HCT116 (cell line): ENCODE measurements around the gene A3GALT2.

ENCODE experiments used
- ELF1 ChIP-seq: IDR thresholded peaks from 2 replicates; pipeline ENCODE4 v1.6.1; 2012; ENCODE audit warnings: low read depth, borderline replicate concordance
- EZH2 ChIP-seq: fragments of 200-600 bp; sonication (generic); IDR thresholded peaks from 2 replicates; pipeline ENCODE4 v1.6.1; 2017; ENCODE audit warnings: antibody characterized with exemption, mixed run types
- POLR2A ChIP-seq: IDR thresholded peaks from 2 replicates; pipeline ENCODE4 v1.7.0; 2011; ENCODE audit warnings: borderline replicate concordance; ENCODE audit not compliant: insufficient read depth, insufficient read length; ENCODE audit errors: extremely low read depth
- POLR2AphosphoS5 ChIP-seq: IDR thresholded peaks from 2 replicates; pipeline ENCODE4 v1.6.1; 2011; ENCODE audit warnings: mild to moderate bottlenecking, low read depth, low read length, moderate library complexity
- RAD21 ChIP-seq: IDR thresholded peaks from 2 replicates; pipeline ENCODE4 v1.6.1; 2012; ENCODE audit warnings: low read depth, mild to moderate bottlenecking
- SIN3A ChIP-seq: IDR thresholded peaks from 2 replicates; pipeline ENCODE4 v1.6.1; 2012; ENCODE audit warnings: low read depth
- SRF ChIP-seq: IDR thresholded peaks from 2 replicates; pipeline ENCODE4 v1.6.1; 2012; ENCODE audit warnings: low read depth
- TCF7L2 ChIP-seq: IDR thresholded peaks from 2 replicates; pipeline ENCODE4 v1.7.0; 2011; ENCODE audit warnings: borderline replicate concordance, inconsistent platforms; ENCODE audit not compliant: insufficient read depth, insufficient read length; ENCODE audit errors: extremely low read depth
- ZNF274 ChIP-seq: fragments of 200-500 bp; sonication (Bioruptor generic); IDR thresholded peaks from 2 replicates; pipeline ENCODE4 v1.6.1; 2014; ENCODE audit warnings: mild to moderate bottlenecking, low read depth, low read length, inconsistent platforms
- TF ChIP-seq, protein P1 (sequence below), 3 experiments: fragments of 200-600 bp in 1 of 3; sonication (generic) in 1 of 3; IDR thresholded peaks in 2 of 3; conservative IDR thresholded peaks in 1 of 3; 2 replicates each; pipeline ENCODE4 v1.5.1; 2012 to 2017; ENCODE audit warnings: low read depth in 2 of 3, low read length in 2 of 3, antibody characterized with exemption in 1 of 3, borderline replicate concordance in 1 of 3, control low read depth in 1 of 3, mild to moderate bottlenecking in 1 of 3, mixed read lengths in 1 of 3, mixed run types in 1 of 3, moderate library complexity in 1 of 3; ENCODE audit not compliant: insufficient read depth in 1 of 3

DNA sequence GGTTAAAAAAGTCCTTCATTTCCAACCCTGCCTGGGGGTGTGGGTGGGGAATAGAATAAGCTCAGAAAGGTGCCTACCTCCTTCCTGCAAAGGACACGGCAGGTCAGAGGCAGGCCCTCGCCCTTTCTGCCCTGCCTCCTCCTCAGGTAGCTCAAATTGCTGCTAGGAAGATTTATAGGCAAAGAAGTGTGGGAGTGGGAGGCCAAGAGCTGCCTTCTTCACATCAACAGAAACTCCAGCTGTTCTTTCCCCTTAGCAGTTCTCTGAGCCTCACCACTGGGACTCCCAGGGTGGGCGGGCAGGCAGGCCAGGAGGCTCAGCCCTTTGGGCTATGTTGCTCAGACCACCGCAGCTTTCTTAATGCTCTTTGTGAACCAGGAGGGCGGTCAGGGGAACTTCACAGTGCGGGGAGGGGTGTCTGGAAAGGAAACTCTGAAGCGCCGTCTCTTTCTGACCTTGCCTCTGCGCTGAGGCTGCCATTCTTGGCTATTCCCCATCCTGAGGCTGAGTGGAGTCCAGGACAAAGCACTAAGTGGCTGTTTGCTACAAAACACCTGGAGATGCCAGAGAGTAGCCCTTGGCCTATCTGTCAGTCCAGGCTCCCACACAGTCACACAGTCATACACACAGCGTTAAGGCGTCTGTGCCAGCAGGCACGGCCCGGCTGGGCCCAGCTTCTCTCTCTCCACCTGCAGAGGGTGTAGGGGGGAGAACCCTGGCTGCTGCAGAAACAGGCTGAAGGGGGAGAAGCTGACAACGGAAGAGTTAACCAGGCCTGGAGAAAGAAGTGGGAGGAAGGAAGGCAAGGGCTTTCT lies 3.0 kb upstream of the A3GALT2 start:
- TF ChIP-seq, protein P1, sequence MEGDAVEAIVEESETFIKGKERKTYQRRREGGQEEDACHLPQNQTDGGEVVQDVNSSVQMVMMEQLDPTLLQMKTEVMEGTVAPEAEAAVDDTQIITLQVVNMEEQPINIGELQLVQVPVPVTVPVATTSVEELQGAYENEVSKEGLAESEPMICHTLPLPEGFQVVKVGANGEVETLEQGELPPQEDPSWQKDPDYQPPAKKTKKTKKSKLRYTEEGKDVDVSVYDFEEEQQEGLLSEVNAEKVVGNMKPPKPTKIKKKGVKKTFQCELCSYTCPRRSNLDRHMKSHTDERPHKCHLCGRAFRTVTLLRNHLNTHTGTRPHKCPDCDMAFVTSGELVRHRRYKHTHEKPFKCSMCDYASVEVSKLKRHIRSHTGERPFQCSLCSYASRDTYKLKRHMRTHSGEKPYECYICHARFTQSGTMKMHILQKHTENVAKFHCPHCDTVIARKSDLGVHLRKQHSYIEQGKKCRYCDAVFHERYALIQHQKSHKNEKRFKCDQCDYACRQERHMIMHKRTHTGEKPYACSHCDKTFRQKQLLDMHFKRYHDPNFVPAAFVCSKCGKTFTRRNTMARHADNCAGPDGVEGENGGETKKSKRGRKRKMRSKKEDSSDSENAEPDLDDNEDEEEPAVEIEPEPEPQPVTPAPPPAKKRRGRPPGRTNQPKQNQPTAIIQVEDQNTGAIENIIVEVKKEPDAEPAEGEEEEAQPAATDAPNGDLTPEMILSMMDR (IDR thresholded peaks at IDR 0.05 in 2 of 3, conservative IDR thresholded peaks at IDR 0.05 in 1 of 3; ENCODE audit: borderline replicate concordance in 1 of 3, insufficient read depth in 1 of 3, low read depth in 2 of 3, low read length in 2 of 3), result no peak
- TF ChIP-seq POLR2A (no peak), ZNF274 (no peak), SRF (no peak), TCF7L2 (no peak), RAD21 (no peak), SIN3A (no peak), EZH2 (no peak), POLR2AphosphoS5 (no peak), ELF1 (no peak)
